ENCODE results near the gene PCDHA6. TPM values are rescaled to one million over a fixed set of nuclear protein-coding genes. Genes with fewer than 3 reads are reported as not detected.
A peak's percentile ranks its signal among the peaks of the same experiment; 100 is the strongest.
"Not testable (repeated sequence)": the region's sequence is repeated elsewhere in the genome, so short reads cannot be mapped to it uniquely, and the experiment has no call there.

The PCDHA6 gene
- total RNA-seq, 1 experiment from 2014 or later: not detected

- no peaks in the 10 kb centered on the region for H3K79me2 ChIP-seq (ENCODE audit: low read depth)
- H3K4me1 ChIP-seq (replicated peaks; ENCODE audit: insufficient read depth): no peaks in the 10 kb centered on the region
- H3K4me2 ChIP-seq: no peak within 1 kb of the TSS
- DNase-seq: no peak
- TF ChIP-seq, protein P1, sequence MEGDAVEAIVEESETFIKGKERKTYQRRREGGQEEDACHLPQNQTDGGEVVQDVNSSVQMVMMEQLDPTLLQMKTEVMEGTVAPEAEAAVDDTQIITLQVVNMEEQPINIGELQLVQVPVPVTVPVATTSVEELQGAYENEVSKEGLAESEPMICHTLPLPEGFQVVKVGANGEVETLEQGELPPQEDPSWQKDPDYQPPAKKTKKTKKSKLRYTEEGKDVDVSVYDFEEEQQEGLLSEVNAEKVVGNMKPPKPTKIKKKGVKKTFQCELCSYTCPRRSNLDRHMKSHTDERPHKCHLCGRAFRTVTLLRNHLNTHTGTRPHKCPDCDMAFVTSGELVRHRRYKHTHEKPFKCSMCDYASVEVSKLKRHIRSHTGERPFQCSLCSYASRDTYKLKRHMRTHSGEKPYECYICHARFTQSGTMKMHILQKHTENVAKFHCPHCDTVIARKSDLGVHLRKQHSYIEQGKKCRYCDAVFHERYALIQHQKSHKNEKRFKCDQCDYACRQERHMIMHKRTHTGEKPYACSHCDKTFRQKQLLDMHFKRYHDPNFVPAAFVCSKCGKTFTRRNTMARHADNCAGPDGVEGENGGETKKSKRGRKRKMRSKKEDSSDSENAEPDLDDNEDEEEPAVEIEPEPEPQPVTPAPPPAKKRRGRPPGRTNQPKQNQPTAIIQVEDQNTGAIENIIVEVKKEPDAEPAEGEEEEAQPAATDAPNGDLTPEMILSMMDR (conservative IDR thresholded peaks at IDR 0.05): 0 out of 2 replicates have a peak, but pooled peaks have one; percentile 19
- TF ChIP-seq EZH2 (IDR thresholded peaks at IDR 0.05; ENCODE audit: low read depth): no peak
- no peaks in the 10 kb centered on the region for H3F3A ChIP-seq (ENCODE audit: insufficient read depth, low read depth)
- no peaks in the 10 kb centered on the region; the same call in 1 of the 2 replicates for H3K9me3 ChIP-seq (ENCODE audit: insufficient read depth, low read depth)
- H4K20me1 ChIP-seq (ENCODE audit: insufficient read depth): no peaks in the 10 kb centered on the region
- POLR2A ChIA-PET (ENCODE audit: unreplicated experiment): no interaction called here
- CTCF ChIA-PET: no interaction called here
- H3K27ac ChIP-seq: no peak within 1 kb of the TSS
- no peaks in the 10 kb centered on the region for H3K9me2 ChIP-seq (ENCODE audit: insufficient read depth)
- H3K36me3 ChIP-seq (ENCODE audit: low read depth): no peaks in the 10 kb centered on the region
- H2AFZ ChIP-seq: no peak within 1 kb of the TSS
- H3K4me3 ChIP-seq: no peak within 1 kb of the TSS
- BruUV-seq (replicated peaks): no TSS peak
- no peaks in the 10 kb centered on the region for H3K27me3 ChIP-seq (ENCODE audit: insufficient read depth, low read depth)
- intact Hi-C loops (cut with micrococcal nuclease; ENCODE audit: unreplicated experiment): no loop called here
These were observed 6.2 kb downstream of the PCDHA6 start, which contains the start of gene PCDHA7 for GRCh38 chr5:140833993-140834392. PCDHA7 (plus strand) TSS chr5:140834269; CDS start chr5:140834384, 115 bp downstream.

GRCh38 chr5:140834439-140835008 is 6.8 kb downstream of the PCDHA6 start:
- H4K20me1 ChIP-seq (ENCODE audit: insufficient read depth); H3K36me3 ChIP-seq (ENCODE audit: low read depth); H3K27me3 ChIP-seq (ENCODE audit: insufficient read depth, low read depth); CTCF ChIA-PET; H3F3A ChIP-seq (ENCODE audit: insufficient read depth, low read depth); H3K4me2 ChIP-seq; H3K9me2 ChIP-seq (ENCODE audit: insufficient read depth); intact Hi-C loops (cut with micrococcal nuclease; ENCODE audit: unreplicated experiment); H2AFZ ChIP-seq; DNase-seq; H3K4me3 ChIP-seq; H3K27ac ChIP-seq; POLR2A ChIA-PET (ENCODE audit: unreplicated experiment); BruUV-seq (replicated peaks); H3K9me3 ChIP-seq (ENCODE audit: insufficient read depth, low read depth); H3K79me2 ChIP-seq (ENCODE audit: low read depth); H3K4me1 ChIP-seq (replicated peaks; ENCODE audit: insufficient read depth): not testable (repeated sequence)

DNA sequence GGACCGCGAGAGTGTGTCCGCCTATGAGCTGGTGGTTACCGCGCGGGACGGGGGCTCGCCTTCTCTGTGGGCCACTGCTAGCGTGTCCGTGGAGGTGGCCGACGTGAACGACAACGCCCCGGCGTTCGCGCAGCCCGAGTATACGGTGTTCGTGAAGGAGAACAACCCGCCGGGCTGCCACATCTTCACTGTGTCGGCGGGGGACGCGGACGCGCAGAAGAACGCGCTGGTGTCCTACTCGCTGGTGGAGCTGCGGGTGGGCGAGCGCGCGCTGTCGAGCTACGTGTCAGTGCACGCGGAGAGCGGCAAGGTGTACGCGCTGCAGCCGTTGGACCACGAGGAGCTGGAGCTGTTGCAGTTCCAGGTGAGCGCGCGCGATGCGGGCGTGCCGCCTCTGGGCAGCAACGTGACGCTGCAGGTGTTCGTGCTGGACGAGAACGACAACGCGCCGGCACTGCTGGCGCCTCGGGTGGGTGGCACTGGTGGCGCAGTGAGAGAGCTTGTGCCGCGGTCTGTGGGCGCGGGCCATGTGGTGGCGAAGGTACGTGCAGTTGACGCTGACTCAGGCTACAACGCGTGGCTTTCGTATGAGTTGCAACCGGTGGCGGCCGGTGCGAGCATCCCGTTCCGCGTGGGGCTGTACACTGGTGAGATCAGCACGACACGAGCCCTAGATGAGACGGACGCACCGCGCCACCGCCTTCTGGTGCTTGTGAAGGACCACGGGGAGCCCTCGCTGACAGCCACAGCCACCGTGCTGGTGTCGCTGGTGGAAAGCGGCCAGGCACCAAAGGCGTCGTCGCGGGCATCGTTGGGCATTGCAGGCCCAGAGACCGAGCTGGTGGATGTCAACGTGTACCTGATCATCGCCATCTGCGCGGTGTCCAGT is 8.1 kb downstream of the PCDHA6 start:
- DNase-seq: no peak
- no peaks in the 10 kb centered on the region for H3K36me3 ChIP-seq (ENCODE audit: low read depth)
- intact Hi-C loops (cut with micrococcal nuclease; ENCODE audit: unreplicated experiment): no loop called here
- H3K27me3 ChIP-seq (ENCODE audit: insufficient read depth, low read depth): no peaks in the 10 kb centered on the region
- no peaks in the 10 kb centered on the region for H3K4me1 ChIP-seq (replicated peaks; ENCODE audit: insufficient read depth)
- TF ChIP-seq, protein P1 (conservative IDR thresholded peaks at IDR 0.05): no peak
- TF ChIP-seq EZH2 (IDR thresholded peaks at IDR 0.05; ENCODE audit: low read depth): no peak
- H3K9me2 ChIP-seq (ENCODE audit: insufficient read depth): no peaks in the 10 kb centered on the region
- no peak overlapping the region for H2AFZ ChIP-seq
- H3K9me3 ChIP-seq (ENCODE audit: insufficient read depth, low read depth): no peaks in the 10 kb centered on the region; the same call in 1 of the 2 replicates
- CTCF ChIA-PET: no interaction called here
- no peak overlapping the region for H3K27ac ChIP-seq
- BruUV-seq (replicated peaks): no TSS peak
- H3F3A ChIP-seq (ENCODE audit: insufficient read depth, low read depth): no peaks in the 10 kb centered on the region
- H3K79me2 ChIP-seq (ENCODE audit: low read depth): no peaks in the 10 kb centered on the region
- no peak overlapping the region for H3K4me2 ChIP-seq
- no peaks in the 10 kb centered on the region for H4K20me1 ChIP-seq (ENCODE audit: insufficient read depth)
- POLR2A ChIA-PET (ENCODE audit: unreplicated experiment): no interaction called here
- H3K4me3 ChIP-seq: no peak overlapping the region
